Endothelial cell of umbilical vein (primary cell): ENCODE results near the gene MCRIP2. TPM values are rescaled to one million over a fixed set of nuclear protein-coding genes. Genes with fewer than 3 reads are reported as not detected.

ENCODE experiments used
- BruUV-seq: library from RNA; stranded (reverse); fragments of 400-500 nt; replicated peaks from 2 replicates; lab custom pipeline; 2021; lab: Mats Ljungman, UMichigan
- CTCF ChIA-PET: fragments of 300-600, 350-600 bp; sonication (Branson Sonifier 250); formaldehyde crosslinking; loops from one replicate; lab custom pipeline; 2021; ENCODE audit warnings: antibody characterized with exemption, inconsistent platforms; lab: Charles Lee
- POLR2A ChIA-PET: fragments of 300-600, 350-600 bp; sonication (Branson Sonifier 250); formaldehyde crosslinking; loops from one replicate; lab custom pipeline; 2021; ENCODE audit warnings: antibody characterized with exemption, inconsistent platforms; lab: Charles Lee
- DNase-seq: peaks from one replicate; pipeline ENCODE4 v3.0.0-alpha.2; 2011; ENCODE audit warnings: low read depth, low spot score
- FAIRE-seq: peaks from 2 replicates; lab custom pipeline; 2011; peaks lifted over from hg19 to GRCh38; lab: Jason Lieb, UNC
- H2AFZ ChIP-seq: 2 replicates; pipeline ENCODE4 v1.6.0; 2012; ENCODE audit warnings: low read depth, low read length, control low read depth, inconsistent platforms
- H3K27ac ChIP-seq: 2 replicates; pipeline ENCODE4 v1.5.1; 2011; ENCODE audit warnings: low read depth, mild to moderate bottlenecking, control low read depth, low read length, moderate library complexity; ENCODE audit not compliant: insufficient read depth
- H3K27me3 ChIP-seq, 2 experiments: 2 replicates each; pipeline versions ENCODE4 v1.6.0 to v1.6.1; 2011; ENCODE audit warnings: low read length in 2 of 2, mixed read lengths in 1 of 2; ENCODE audit not compliant: control insufficient read depth in 2 of 2, insufficient read depth in 2 of 2
- H3K36me3 ChIP-seq, 2 experiments: 2 replicates in 1 of 2; 3 replicates in 1 of 2; pipeline ENCODE4 v1.5.1; 2011; ENCODE audit warnings: low read length in 2 of 2, mild to moderate bottlenecking in 1 of 2, moderate library complexity in 1 of 2; ENCODE audit not compliant: control insufficient read depth in 2 of 2, insufficient read depth in 2 of 2; ENCODE audit errors: extremely low read depth in 1 of 2
- H3K4me1 ChIP-seq: 3 replicates; pipeline ENCODE4 v1.5.1; 2011; ENCODE audit warnings: mild to moderate bottlenecking, low read length; ENCODE audit not compliant: control insufficient read depth, insufficient read depth; ENCODE audit errors: extremely low read depth
- H3K4me2 ChIP-seq: 2 replicates; pipeline ENCODE4 v1.6.1; 2011; ENCODE audit warnings: low read length, control low read depth, mixed read lengths; ENCODE audit not compliant: insufficient read depth
- H3K4me3 ChIP-seq, 3 experiments: fragments of 200-600 bp in 1 of 3; sonication (generic), shearing (Covaris generic) in 1 of 3; replicated peaks in 1 of 3; 2 replicates each; pipeline ENCODE4 v1.5.1; 2011 to 2016; ENCODE audit warnings: control low read depth in 3 of 3, low read length in 3 of 3, mild to moderate bottlenecking in 2 of 3, inconsistent platforms in 1 of 3, low read depth in 1 of 3, moderate library complexity in 1 of 3; ENCODE audit not compliant: insufficient read depth in 1 of 3
- H3K79me2 ChIP-seq: 2 replicates; pipeline ENCODE4 v1.6.0; 2012; ENCODE audit warnings: low read length, inconsistent platforms; ENCODE audit not compliant: control insufficient read depth, insufficient read depth
- H3K9ac ChIP-seq: replicated peaks from 2 replicates; pipeline ENCODE3; 2011; ENCODE audit warnings: low read length, control low read depth; ENCODE audit not compliant: insufficient read depth; ENCODE audit errors: extremely low read depth
- H3K9me1 ChIP-seq: replicated peaks from 3 replicates; pipeline ENCODE4 v1.6.0; 2011; ENCODE audit warnings: mild to moderate bottlenecking, low read length; ENCODE audit not compliant: control insufficient read depth, insufficient read depth; ENCODE audit errors: extremely low read depth
- H3K9me3 ChIP-seq: replicated peaks from 2 replicates; pipeline ENCODE4 v1.5.1; 2012; ENCODE audit warnings: low read length, inconsistent platforms; ENCODE audit not compliant: control insufficient read depth, insufficient read depth
- H4K20me1 ChIP-seq: replicated peaks from 2 replicates; pipeline ENCODE3; 2011; ENCODE audit warnings: mild to moderate bottlenecking, low read length; ENCODE audit not compliant: control insufficient read depth, insufficient read depth; ENCODE audit errors: extremely low read depth
- CTCF ChIP-seq, 2 donors: IDR thresholded peaks; 1 replicate in 1 of 2; 2 replicates in 1 of 2; pipeline ENCODE4 v1.5.1; 2011; ENCODE audit warnings: low read length in 2 of 2, mild to moderate bottlenecking in 2 of 2, moderate library complexity in 2 of 2, control low read depth in 1 of 2, inconsistent platforms in 1 of 2, low read depth in 1 of 2; ENCODE audit not compliant: insufficient read depth in 1 of 2; ENCODE audit errors: extremely low read depth in 1 of 2
- EZH2 ChIP-seq: IDR thresholded peaks from 2 replicates; pipeline ENCODE4 v1.6.1; 2012; ENCODE audit warnings: borderline replicate concordance, low read depth, mild to moderate bottlenecking, moderate library complexity, low read length, inconsistent platforms; ENCODE audit not compliant: severe bottlenecking
- FOS ChIP-seq: IDR thresholded peaks from 2 replicates; pipeline ENCODE4 v1.6.1; 2011; ENCODE audit warnings: mild to moderate bottlenecking, low read length, moderate library complexity, borderline replicate concordance; ENCODE audit not compliant: insufficient read depth
- GATA2 ChIP-seq: IDR thresholded peaks from 2 replicates; pipeline ENCODE4 v1.7.0; 2011; ENCODE audit warnings: low read depth, mild to moderate bottlenecking, moderate library complexity, mixed read lengths, low read length; ENCODE audit not compliant: insufficient read length, insufficient read depth
- JUN ChIP-seq: IDR thresholded peaks from 2 replicates; pipeline ENCODE4 v1.6.1; 2011; ENCODE audit warnings: borderline replicate concordance, low read depth; ENCODE audit not compliant: insufficient read length, insufficient read depth
- MYC ChIP-seq: IDR thresholded peaks from one replicate; pipeline ENCODE4 v1.6.1; 2011; ENCODE audit warnings: mild to moderate bottlenecking, low read depth, low read length
- POLR2A ChIP-seq: IDR thresholded peaks from 2 replicates; pipeline ENCODE4 v1.6.1; 2012; ENCODE audit warnings: low read depth, mild to moderate bottlenecking, control low read depth, low read length
- dilution Hi-C: fragments of 300-500 bp; cut with MboI; formaldehyde crosslinking; loops from one replicate; pipeline ENCODE4 v1.15.0; 2019; ENCODE audit warnings: low sequenced_read_pairs; ENCODE audit not compliant: extremely low pct_ligation_motif_present
- intact Hi-C: fragments of 100-400 bp; cut with micrococcal nuclease; formaldehyde crosslinking; loops from one replicate; pipeline ENCODE4 v1.10.0; 2022
- polyA plus RNA-seq, 4 experiments: library from polyadenylated mRNA; depleted of rRNA in 3 of 4; stranded (reverse) in 3 of 4; unstranded in 1 of 4; fragments of >200 nt; gene quantifications; 2 replicates each; pipeline versions ENCODE4 v1.2.1 to v1.2.3, GENCODE V29; 2011 to 2012; ENCODE audit warnings: missing spikeins in 1 of 4
- total RNA-seq: library from RNA; stranded (reverse); gene quantifications from 2 replicates; pipeline ENCODE4 v1.2.3, GENCODE V29; 2021
- TF ChIP-seq, protein P1 (sequence below): IDR thresholded peaks from 2 replicates; pipeline ENCODE4 v1.6.1; 2011; ENCODE audit not compliant: insufficient read depth, insufficient read length

MCRIP2 gene
- total and polyA plus RNA-seq, 2 donors (not counting 3 experiments of a cell fraction or from before 2014, with no cell fraction given), result 17.1 to 18.9 TPM

- H3K27ac ChIP-seq, result no peak overlapping the region
- no peaks in the 10 kb centered on the region for H3K9me3 ChIP-seq
- intact Hi-C loops (no loop called here), dilution Hi-C loops (no loop called here)
- H3K27me3 ChIP-seq, result no peaks in the 10 kb centered on the region
- H3K4me2 ChIP-seq, result no peak overlapping the region
- no peak overlapping the region for H3K4me3 ChIP-seq
- no peaks in the 10 kb centered on the region for H3K36me3 ChIP-seq
- no peaks in the 10 kb centered on the region for H3K79me2 ChIP-seq
- DNase-seq (no peak), FAIRE-seq (no peak)
- ChIA-PET CTCF (interaction anchor here (0.7 kb wide), 1 partner anchor 15 kb away, joined by 3 read pairs; no protein-coding TSS in a partner anchor), POLR2A (no interaction called here)
- H4K20me1 ChIP-seq, result no peaks in the 10 kb centered on the region
- no peak overlapping the region for H2AFZ ChIP-seq
- H3K4me1 ChIP-seq, result peaks cover 9% of the 10 kb centered on the region
- BruUV-seq, result no TSS peak
- no peak overlapping the region for H3K9ac ChIP-seq
- H3K9me1 ChIP-seq, result no peaks in the 10 kb centered on the region
- TF ChIP-seq POLR2A, result no peak
- TF ChIP-seq MYC, result no peak
- no peak for TF ChIP-seq JUN
- TF ChIP-seq EZH2, result no peak
- TF ChIP-seq, protein P1, sequence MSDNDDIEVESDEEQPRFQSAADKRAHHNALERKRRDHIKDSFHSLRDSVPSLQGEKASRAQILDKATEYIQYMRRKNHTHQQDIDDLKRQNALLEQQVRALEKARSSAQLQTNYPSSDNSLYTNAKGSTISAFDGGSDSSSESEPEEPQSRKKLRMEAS, result no peak
- TF ChIP-seq GATA2, result no peak
- no peak for TF ChIP-seq CTCF (IDR thresholded peaks at IDR 0.05; ENCODE audit: extremely low read depth in 1 of 2, insufficient read depth in 1 of 2, low read depth in 1 of 2, low read length in 2 of 2)
- no peak for TF ChIP-seq FOS
Observed at GRCh38 chr16:640614-641013, 1.0 kb upstream of the MCRIP2 start.
